RWPE2 (cell line): ENCODE measurements around the gene NSL1.
A peak's percentile ranks its signal among the peaks of the same experiment; 100 is the strongest.

Source experiments
- ATAC-seq: fragments of 200-7000 bp; cut with Tn5 transposase; 3 replicates; pipeline ENCODE4 v1.9.1; 2021; ENCODE audit warnings: low read depth
- DNase-seq: peaks from one replicate; pipeline ENCODE4 v3.0.0-alpha.2; 2020; ENCODE audit warnings: low spot score
- H3K27ac ChIP-seq: fragments of 450-650 bp; 2 replicates; pipeline ENCODE4 v1.5.1; 2017; ENCODE audit warnings: mild to moderate bottlenecking; ENCODE audit not compliant: poor library complexity, severe bottlenecking
- H3K27me3 ChIP-seq: fragments of 250-450 bp; sonication (Bioruptor Pico); 2 replicates; pipeline ENCODE4 v1.5.1; 2021; ENCODE audit warnings: mild to moderate bottlenecking, moderate library complexity; ENCODE audit not compliant: insufficient read depth, poor library complexity, severe bottlenecking
- H3K36me3 ChIP-seq: fragments of 250-450 bp; sonication (Bioruptor Pico); 2 replicates; pipeline ENCODE4 v1.5.1; 2020; ENCODE audit warnings: low read depth, mild to moderate bottlenecking, moderate library complexity
- H3K4me1 ChIP-seq: fragments of 250-450 bp; sonication (Bioruptor Pico); 2 replicates; pipeline ENCODE4 v1.5.1; 2021; ENCODE audit warnings: mild to moderate bottlenecking, moderate library complexity; ENCODE audit not compliant: insufficient read depth, poor library complexity, severe bottlenecking
- H3K4me3 ChIP-seq: fragments of 250-450 bp; sonication (Bioruptor Pico); 2 replicates; pipeline ENCODE4 v1.5.1; 2021; ENCODE audit warnings: mild to moderate bottlenecking, moderate library complexity; ENCODE audit not compliant: severe bottlenecking
- H3K9me3 ChIP-seq: fragments of 250-450 bp; sonication (Bioruptor Pico); 2 replicates; pipeline ENCODE4 v1.5.1; 2021; ENCODE audit warnings: mild to moderate bottlenecking, moderate library complexity; ENCODE audit not compliant: severe bottlenecking
- CTCF ChIP-seq: fragments of 450-650 bp; IDR thresholded peaks from one replicate; pipeline ENCODE4 v1.5.1; 2017; ENCODE audit warnings: mild to moderate bottlenecking, moderate library complexity; ENCODE audit not compliant: poor library complexity, severe bottlenecking

Gene NSL1

GRCh38 chr1:212721388-212722247 is 70.0 kb downstream of the NSL1 start:
- no peak overlapping the region for H3K27ac ChIP-seq
- TF ChIP-seq CTCF = no peak

GRCh38 chr1:212719633-212720032 is 71.9 kb downstream of the NSL1 start:
- Histone ChIP-seq H3K4me1 (no peaks in the 10 kb centered on the region), H3K9me3 (no peaks in the 10 kb centered on the region), H3K36me3 (no peaks in the 10 kb centered on the region), H3K4me3 (no peak overlapping the region), H3K27me3 (no peaks in the 10 kb centered on the region), H3K27ac (no peak overlapping the region)
- DNase-seq = no peak
- TF ChIP-seq CTCF = no peak
- ATAC-seq = no peak

More at GRCh38 chr1:212721388-212722247, 70.0 kb downstream of the NSL1 start:
- H3K4me1 ChIP-seq = no peaks in the 10 kb centered on the region
- H3K9me3 ChIP-seq = no peaks in the 10 kb centered on the region
- no peaks in the 10 kb centered on the region for H3K27me3 ChIP-seq
- DNase-seq (no peak), ATAC-seq (peak; percentile 96)
- H3K4me3 ChIP-seq = no peak overlapping the region
- H3K36me3 ChIP-seq = no peaks in the 10 kb centered on the region

GRCh38 chr1:212718499-212718898 is 73.1 kb downstream of the NSL1 start:
- peak; percentile 4 for TF ChIP-seq CTCF
- no peaks in the 10 kb centered on the region for H3K36me3 ChIP-seq
- DNase-seq = no peak
- H3K4me3 ChIP-seq = no peak overlapping the region
- ATAC-seq = no peak
- no peak overlapping the region for H3K27ac ChIP-seq
- H3K9me3 ChIP-seq = no peaks in the 10 kb centered on the region
- no peaks in the 10 kb centered on the region for H3K27me3 ChIP-seq
- no peaks in the 10 kb centered on the region for H3K4me1 ChIP-seq

GRCh38 chr1:212716161-212716560 is 75.4 kb downstream of the NSL1 start:
- Histone ChIP-seq H3K9me3 (no peaks in the 10 kb centered on the region), H3K27me3 (no peaks in the 10 kb centered on the region), H3K36me3 (no peaks in the 10 kb centered on the region), H3K4me3 (no peak overlapping the region), H3K4me1 (no peaks in the 10 kb centered on the region), H3K27ac (no peak overlapping the region)
- TF ChIP-seq CTCF = no peak
- ATAC-seq (no peak), DNase-seq (no peak)
